COLO829 (cell line): ENCODE data around the gene DDN.

Experiments
- DNase-seq: peaks from one replicate; pipeline ENCODE4 v3.0.0; 2012; ENCODE audit warnings: low spot score

Gene DDN

DNA sequence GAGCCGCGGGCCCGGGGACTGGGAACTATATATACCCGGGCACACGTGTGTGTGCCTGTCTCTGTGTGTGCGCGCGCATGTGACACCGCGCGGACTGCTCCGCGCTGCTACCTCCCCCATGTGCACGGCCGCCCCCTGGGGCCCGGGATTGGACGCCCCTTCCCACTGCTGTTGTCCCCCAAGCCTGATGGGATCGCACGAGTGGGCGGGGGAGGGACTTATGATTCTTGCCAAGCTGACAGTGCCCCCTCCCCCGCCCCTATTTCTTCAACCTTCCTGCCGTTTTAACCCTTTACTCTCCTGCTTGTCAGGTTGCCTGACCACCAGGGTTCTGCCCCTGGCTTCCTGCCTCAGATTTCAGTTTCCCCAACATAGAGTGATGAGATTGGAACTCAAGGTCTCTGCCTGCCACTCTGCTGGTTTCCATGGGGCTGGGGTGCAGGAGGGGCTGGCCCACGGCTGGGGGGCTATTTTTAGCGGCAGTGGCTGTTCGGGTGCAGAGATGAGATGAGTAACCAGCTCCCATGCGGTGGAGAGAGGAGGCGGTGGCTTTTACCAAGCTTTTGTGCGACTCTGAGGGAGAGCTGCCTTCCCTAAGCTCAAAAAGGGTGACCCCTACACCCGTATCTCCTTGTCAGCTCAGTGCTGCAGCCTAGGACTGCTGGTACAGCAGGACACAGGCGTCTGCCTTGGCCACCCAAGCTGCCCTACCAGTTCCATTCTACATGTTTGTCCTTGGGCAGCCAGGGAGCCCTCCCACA lies at the start of gene DDN:
TSS of gene DDN (minus strand) at position 5 of the 761 bp plus-strand sequence. CDS start 88 bp downstream, outside the sequence.
- DNase-seq: no peak

- no peak for DNase-seq
These were observed 49.8 kb upstream of the DDN start for GRCh38 chr12:49048953-49049352.

- DNase-seq: no peak
These were observed 47.1 kb upstream of the DDN start for GRCh38 chr12:49046129-49046895.

DNA sequence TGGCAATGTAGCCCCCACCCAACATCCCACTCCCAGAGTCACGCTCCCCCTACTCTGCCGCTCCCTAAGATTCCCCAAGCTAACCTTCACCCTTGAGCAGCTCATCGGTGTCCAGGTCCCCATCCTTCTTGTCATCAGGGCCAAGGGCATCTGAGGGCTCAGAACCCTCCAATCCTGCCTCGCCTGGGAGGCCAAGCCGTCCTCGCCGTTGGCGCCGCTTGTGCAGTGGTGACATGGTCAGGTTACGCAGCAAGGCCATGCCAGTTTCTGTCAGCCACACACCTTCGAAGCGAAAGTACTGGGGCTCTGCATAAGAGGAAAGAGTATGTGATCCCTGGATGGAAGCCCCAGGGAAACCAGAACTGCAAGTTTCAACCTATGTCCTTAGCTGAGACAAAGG lies 45.5 kb upstream of the DDN start:
- DNase-seq: no peak

GRCh38 chr12:49043856-49044258 lies 44.7 kb upstream of the DDN start:
- DNase-seq: peak; percentile 74

- DNase-seq: no peak
These were observed 44.1 kb upstream of the DDN start for GRCh38 chr12:49043241-49043640.

- DNase-seq: no peak
These were observed 42.8 kb upstream of the DDN start for GRCh38 chr12:49041881-49042484.

GRCh38 chr12:49041036-49041880 lies 42.1 kb upstream of the DDN start:
- no peak for DNase-seq

- no peak for DNase-seq
These were observed 41.2 kb upstream of the DDN start for GRCh38 chr12:49040364-49040855.

GRCh38 chr12:49039421-49040363 lies 40.5 kb upstream of the DDN start:
- DNase-seq: no peak

- no peak for DNase-seq
These were observed 39.2 kb upstream of the DDN start for GRCh38 chr12:49038291-49038955.

DNA sequence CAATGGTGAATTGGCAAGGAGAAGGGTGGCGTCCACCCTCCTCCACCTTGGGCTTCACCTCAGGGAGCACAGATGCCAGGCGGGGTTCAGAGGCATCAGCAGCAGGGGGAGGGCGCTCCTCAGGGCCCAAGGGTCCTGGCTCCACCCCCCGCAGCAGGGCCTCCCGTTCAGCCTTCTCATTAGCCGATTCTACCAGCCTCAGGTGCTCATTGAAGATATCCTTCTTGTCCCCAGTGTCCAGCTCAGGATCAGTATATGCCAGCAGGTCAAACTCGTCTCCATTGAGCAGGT lies 38.7 kb upstream of the DDN start:
- no peak for DNase-seq

DNA sequence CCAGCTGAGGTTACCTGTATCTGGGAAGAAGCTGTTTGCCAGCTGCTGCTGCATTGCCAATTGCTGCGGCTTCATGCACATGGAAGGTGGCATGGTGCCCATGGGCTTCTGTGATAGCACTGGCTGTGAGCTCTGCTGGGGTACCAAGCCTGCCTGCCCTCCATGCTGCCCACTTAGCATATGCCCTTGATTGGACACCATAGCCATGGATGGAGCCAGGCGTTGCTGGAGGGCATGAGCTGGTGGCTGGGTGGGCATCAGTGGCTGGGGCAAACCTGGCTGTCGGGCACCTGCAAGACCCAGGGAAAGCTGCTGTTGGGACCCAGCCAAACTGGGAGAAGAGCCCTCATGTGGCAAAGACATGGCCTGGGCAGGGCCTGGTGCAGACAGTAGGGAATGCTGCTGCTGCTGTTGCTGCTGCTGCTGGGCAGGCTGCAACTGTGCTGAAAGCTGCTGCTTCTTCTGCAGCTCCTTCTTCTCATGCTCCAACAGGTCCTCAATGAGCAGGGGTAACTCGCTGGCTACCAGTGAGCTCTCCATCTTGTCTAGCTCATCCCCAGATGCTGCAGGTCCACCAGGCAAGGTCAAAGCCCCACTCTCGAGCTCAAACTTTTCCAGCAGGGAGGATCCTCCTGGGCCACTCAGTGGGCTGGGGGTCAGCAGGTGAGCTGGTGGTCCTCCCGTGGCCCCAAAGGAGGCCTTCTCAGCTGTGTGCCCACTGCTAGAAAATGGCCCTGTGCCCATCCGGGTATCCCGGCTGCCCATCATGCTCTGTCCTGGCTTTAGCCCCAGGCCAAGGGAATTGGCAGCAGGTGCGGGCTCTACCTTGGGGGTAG lies 38.2 kb upstream of the DDN start:
- DNase-seq: no peak

DNA sequence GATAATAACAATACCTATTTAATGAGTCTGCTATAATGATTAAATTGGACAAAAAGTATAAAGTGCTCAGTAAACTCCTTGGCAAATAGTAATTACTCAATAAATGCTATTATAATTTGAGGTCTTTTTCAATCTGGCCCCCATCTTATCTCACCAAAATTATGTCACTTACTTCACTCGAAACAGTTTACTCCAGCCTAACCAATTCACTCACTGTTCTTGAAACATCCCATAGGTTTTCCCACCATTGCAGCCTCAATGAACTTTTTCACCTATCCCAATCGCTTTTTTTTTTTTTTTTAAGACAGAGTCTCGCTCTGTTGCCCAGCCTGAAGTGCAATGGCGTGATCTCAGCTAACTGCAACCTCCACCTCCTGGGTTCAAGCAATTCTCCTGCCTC lies 36.9 kb upstream of the DDN start:
- no peak for DNase-seq

GRCh38 chr12:49034286-49034622 lies 35.1 kb upstream of the DDN start:
- no peak for DNase-seq

DNA sequence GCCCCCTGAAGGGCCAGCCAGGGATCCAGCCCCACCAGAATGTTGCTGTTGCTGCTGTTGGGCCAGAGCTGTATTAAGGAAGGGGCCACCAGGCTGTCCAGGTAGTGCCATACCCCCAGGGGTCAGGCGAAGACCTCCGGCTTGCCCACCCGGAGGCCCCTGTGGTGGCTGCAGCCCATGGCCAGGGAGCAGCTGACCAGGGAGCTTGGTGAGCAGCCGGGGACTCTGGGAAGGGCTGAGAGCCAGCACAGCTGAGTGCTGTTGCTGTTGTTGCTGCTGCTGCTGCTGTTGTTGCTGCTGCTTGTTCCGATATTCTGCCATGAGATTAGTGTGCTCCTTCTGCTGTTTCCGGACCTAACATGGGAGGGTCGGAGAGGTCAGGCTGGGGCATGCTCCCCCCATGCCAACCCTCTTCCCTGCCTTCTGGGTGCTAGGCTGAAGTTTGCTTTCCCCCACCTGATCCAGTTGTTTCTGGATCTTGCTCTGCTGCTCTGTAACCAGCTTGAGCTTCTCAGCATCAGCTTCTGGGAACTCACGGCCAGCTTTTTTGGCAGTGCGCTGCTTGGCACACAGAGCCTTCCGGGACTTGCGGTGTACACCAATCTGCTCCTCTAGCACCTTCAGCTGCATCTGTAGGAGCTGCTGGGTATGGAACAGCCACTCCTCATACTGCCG lies 34.6 kb upstream of the DDN start:
- DNase-seq: no peak

DNA sequence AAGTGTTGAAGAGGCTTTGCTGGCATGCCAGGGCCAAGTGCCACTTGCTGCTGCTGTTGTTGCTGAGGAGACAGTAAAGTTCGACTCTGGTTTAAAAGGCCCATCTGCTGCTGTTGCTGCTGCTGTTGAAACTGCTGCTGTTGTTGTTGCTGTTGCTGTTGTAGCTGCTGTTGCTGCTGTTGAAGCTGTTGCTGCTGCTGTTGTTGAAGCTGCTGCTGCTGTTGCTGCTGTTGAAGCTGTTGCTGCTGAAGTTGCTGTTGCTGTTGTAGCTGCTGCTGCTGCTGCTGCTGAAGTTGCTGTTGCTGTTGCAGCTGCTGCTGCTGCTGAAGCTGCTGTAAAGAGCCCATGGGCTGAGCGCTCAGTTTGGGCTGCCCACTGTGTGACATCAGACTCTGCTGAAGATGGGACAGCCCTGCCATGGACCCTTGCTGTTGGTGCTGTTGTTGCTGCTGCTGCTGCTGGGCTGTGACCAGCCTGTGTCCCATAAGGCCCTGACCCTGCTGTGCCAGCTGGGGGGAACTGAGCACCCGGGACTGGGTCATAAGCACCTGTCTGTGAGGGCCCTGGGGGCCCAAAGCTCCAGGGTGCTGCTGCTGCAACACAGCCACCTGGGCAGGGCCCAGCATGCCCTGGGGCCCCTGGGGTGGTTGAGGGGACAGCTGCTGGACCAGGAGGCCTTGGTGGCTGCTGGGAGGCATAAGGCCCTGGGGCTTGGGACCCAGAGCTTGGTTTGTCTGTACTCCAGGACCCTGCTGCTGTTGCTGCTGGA lies 33.7 kb upstream of the DDN start:
- DNase-seq: no peak

DNA sequence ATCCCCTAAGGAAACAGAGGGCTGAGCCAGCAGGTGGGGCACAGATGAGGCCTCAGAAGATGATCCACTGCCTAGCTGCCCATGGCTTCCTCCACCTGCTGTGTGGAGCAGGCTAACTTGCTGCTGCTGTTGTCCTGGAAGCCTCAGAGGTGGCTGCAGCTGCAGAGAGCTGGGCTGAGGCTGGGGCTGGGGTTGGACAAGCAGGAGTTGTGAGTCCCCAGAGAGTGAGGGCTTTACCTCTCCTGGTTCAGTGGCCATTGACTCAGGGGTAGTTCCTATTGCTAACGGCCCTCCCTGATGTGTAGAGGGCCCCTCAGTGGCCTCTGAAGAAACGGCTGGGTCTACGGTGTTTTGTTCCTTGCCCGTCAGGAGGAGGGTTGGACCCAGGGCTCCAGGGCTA lies 33.1 kb upstream of the DDN start:
- DNase-seq: no peak
